H9 (cell line): Measurements from ENCODE around the gene DNAJC2. TPM values are rescaled to one million over a fixed set of nuclear protein-coding genes. Genes with fewer than 3 reads are reported as not detected.

Source experiments
- DNase-seq: peaks from one replicate; pipeline ENCODE4 v3.0.0-alpha.2; 2017
- H2AFZ ChIP-seq: one replicate; pipeline ENCODE4 v1.6.1; 2013; ENCODE audit warnings: mild to moderate bottlenecking, low read length, control low read depth, moderate library complexity
- H2AK5ac ChIP-seq: 2 replicates; pipeline ENCODE4 v1.6.1; 2013; ENCODE audit warnings: low read length, control low read depth, mixed read lengths; ENCODE audit not compliant: insufficient read length
- H2BK120ac ChIP-seq: one replicate; pipeline ENCODE4 v1.6.1; 2013; ENCODE audit warnings: low read depth, mild to moderate bottlenecking, low read length, control low read depth, inconsistent platforms; ENCODE audit not compliant: poor library complexity, severe bottlenecking
- H2BK12ac ChIP-seq: 2 replicates; pipeline ENCODE4 v1.6.1; 2013; ENCODE audit warnings: low read length, control low read depth, mixed read lengths, low read depth; ENCODE audit not compliant: insufficient read length
- H2BK15ac ChIP-seq: 2 replicates; pipeline ENCODE4 v1.6.1; 2013; ENCODE audit warnings: low read depth, low read length, control low read depth
- H2BK20ac ChIP-seq: one replicate; pipeline ENCODE4 v1.6.1; 2013; ENCODE audit warnings: low read depth, mild to moderate bottlenecking, low read length, control low read depth, inconsistent platforms; ENCODE audit not compliant: poor library complexity, severe bottlenecking
- H2BK5ac ChIP-seq: 2 replicates; pipeline ENCODE4 v1.6.1; 2013; ENCODE audit warnings: low read length, control low read depth, mixed read lengths; ENCODE audit not compliant: insufficient read length
- H3K14ac ChIP-seq: 2 replicates; pipeline ENCODE4 v1.6.1; 2013; ENCODE audit warnings: low read length, control low read depth; ENCODE audit not compliant: insufficient read depth
- H3K18ac ChIP-seq: 2 replicates; pipeline ENCODE4 v1.6.1; 2013; ENCODE audit warnings: low read depth, mild to moderate bottlenecking, mixed read lengths, low read length, control low read depth; ENCODE audit not compliant: insufficient read length
- H3K23ac ChIP-seq: 2 replicates; pipeline ENCODE4 v1.6.1; 2013; ENCODE audit warnings: low read length, control low read depth, mixed read lengths, low read depth; ENCODE audit not compliant: insufficient read length
- H3K23me2 ChIP-seq: 2 replicates; pipeline ENCODE4 v1.6.1; 2013; ENCODE audit warnings: low read depth, mild to moderate bottlenecking, mixed read lengths, low read length, control low read depth; ENCODE audit not compliant: insufficient read length, poor library complexity, severe bottlenecking
- H3K27ac ChIP-seq: 2 replicates; pipeline ENCODE4 v1.5.1; 2013; ENCODE audit warnings: low read length, control low read depth, mixed read lengths, low read depth; ENCODE audit not compliant: insufficient read length
- H3K27me3 ChIP-seq: 2 replicates; pipeline ENCODE4 v1.6.1; 2013; ENCODE audit warnings: low read length, control low read depth, inconsistent platforms; ENCODE audit not compliant: insufficient read depth
- H3K4ac ChIP-seq: 2 replicates; pipeline ENCODE4 v1.6.1; 2013; ENCODE audit warnings: low read depth, mild to moderate bottlenecking, control low read depth, inconsistent platforms, low read length, moderate library complexity
- H3K4me1 ChIP-seq: 2 replicates; pipeline ENCODE4 v1.6.1; 2013; ENCODE audit warnings: low read length, control low read depth, inconsistent platforms; ENCODE audit not compliant: insufficient read depth
- H3K4me2 ChIP-seq: 2 replicates; pipeline ENCODE4 v1.6.1; 2013; ENCODE audit warnings: low read length, control low read depth, mixed read lengths; ENCODE audit not compliant: insufficient read length, insufficient read depth
- H3K56ac ChIP-seq: 2 replicates; pipeline ENCODE4 v1.6.1; 2013; ENCODE audit warnings: low read depth, mild to moderate bottlenecking, mixed read lengths, low read length, control low read depth; ENCODE audit not compliant: insufficient read length
- H3K79me1 ChIP-seq: 2 replicates; pipeline ENCODE4 v1.6.1; 2013; ENCODE audit warnings: low read depth, mild to moderate bottlenecking, moderate library complexity, low read length, control low read depth, inconsistent platforms; ENCODE audit not compliant: insufficient read depth, poor library complexity, severe bottlenecking
- H3K79me2 ChIP-seq: 2 replicates; pipeline ENCODE4 v1.6.1; 2013; ENCODE audit warnings: low read length, control low read depth, inconsistent platforms; ENCODE audit not compliant: insufficient read depth
- H3K9ac ChIP-seq: 2 replicates; pipeline ENCODE4 v1.6.1; 2013; ENCODE audit warnings: low read length, control low read depth, mixed read lengths; ENCODE audit not compliant: insufficient read length; ENCODE audit errors: extremely low read depth
- H3K9me3 ChIP-seq: one replicate; pipeline ENCODE4 v1.6.1; 2013; ENCODE audit warnings: low read depth, low read length, inconsistent platforms; ENCODE audit not compliant: control insufficient read depth
- H3T11ph ChIP-seq: one replicate; pipeline ENCODE4 v1.6.1; 2013; ENCODE audit warnings: mild to moderate bottlenecking, low read length, control low read depth, inconsistent platforms
- H4K20me1 ChIP-seq: one replicate; pipeline ENCODE4 v1.6.1; 2013; ENCODE audit not compliant: control insufficient read depth, insufficient read length, insufficient read depth
- H4K5ac ChIP-seq: 2 replicates; pipeline ENCODE4 v1.6.1; 2013; ENCODE audit warnings: low read depth, mild to moderate bottlenecking, mixed read lengths, low read length, control low read depth; ENCODE audit not compliant: insufficient read length
- H4K8ac ChIP-seq: replicated peaks from 2 replicates; pipeline ENCODE4 v1.6.1; 2013; ENCODE audit warnings: low read length, control low read depth, mixed read lengths, low read depth; ENCODE audit not compliant: insufficient read length
- H4K91ac ChIP-seq: 2 replicates; pipeline ENCODE4 v1.6.1; 2013; ENCODE audit warnings: low read depth, mild to moderate bottlenecking, moderate library complexity, mixed read lengths, low read length, control low read depth; ENCODE audit not compliant: insufficient read length
- H3K27ac Mint-ChIP-seq, 3 experiments: 2 replicates in 2 of 3; 3 replicates in 1 of 3; pipeline ENCODE4 v1.8.0; 2020 to 2021; ENCODE audit warnings: mixed read lengths in 3 of 3, mild to moderate bottlenecking in 1 of 3, moderate library complexity in 1 of 3
- H3K27me3 Mint-ChIP-seq: 2 replicates; pipeline ENCODE4 v1.8.0; 2021; ENCODE audit warnings: low read depth, mild to moderate bottlenecking, moderate library complexity, mixed read lengths
- H3K36me3 Mint-ChIP-seq, 3 experiments: 2 replicates in 2 of 3; 3 replicates in 1 of 3; pipeline ENCODE4 v1.8.0; 2020 to 2021; ENCODE audit warnings: low read depth in 3 of 3, mixed read lengths in 3 of 3; ENCODE audit not compliant: insufficient read depth in 1 of 3
- H3K4me1 Mint-ChIP-seq, 2 experiments: 2 replicates each; pipeline ENCODE4 v1.8.0; 2020; ENCODE audit warnings: mixed read lengths in 2 of 2
- H3K4me3 Mint-ChIP-seq, 2 experiments: 2 replicates in 1 of 2; 3 replicates in 1 of 2; pipeline ENCODE4 v1.8.0; 2020 to 2021; ENCODE audit warnings: mild to moderate bottlenecking in 2 of 2, mixed read lengths in 2 of 2, moderate library complexity in 1 of 2
- H3K9me3 Mint-ChIP-seq, 2 experiments: 2 replicates in 1 of 2; 3 replicates in 1 of 2; pipeline ENCODE4 v1.8.0; 2020; ENCODE audit warnings: mild to moderate bottlenecking in 2 of 2, mixed read lengths in 2 of 2, moderate library complexity in 1 of 2
- CTCF ChIP-seq: fragments of 200-600 bp; sonication (generic); conservative IDR thresholded peaks from 3 replicates; pipeline ENCODE4 v1.8.0; 2021; ENCODE audit warnings: antibody characterized with exemption, mild to moderate bottlenecking
- WGBS: extraction: QIAGEN DNeasy Blood & Tissue Kit; methylation state at CpG from one replicate; pipeline ENCODE4 v1.1.7; 2013; ENCODE audit warnings: missing lambda C conversion rate, low lambda C conversion rate, mixed read lengths; ENCODE audit not compliant: insufficient read length; ENCODE audit errors: extremely low coverage; 5-methylcytosine and 5-hydroxymethylcytosine counted together
- total RNA-seq: library from RNA; stranded (reverse); gene quantifications from 2 replicates; pipeline ENCODE4 v1.2.1, GENCODE V29; 2021

The DNAJC2 gene
- total RNA-seq, 1 experiment from 2014 or later: 57.9 TPM

- TF ChIP-seq CTCF: no peak
- Histone ChIP-seq H3K23ac (no peak overlapping the region), H3K79me1 (no peaks in the 10 kb centered on the region), H2BK12ac (no peak overlapping the region), H2BK5ac (no peak overlapping the region), H4K91ac (no peak overlapping the region), H2AK5ac (no peak overlapping the region), H3K23me2 (no peaks in the 10 kb centered on the region), H3K18ac (no peak overlapping the region), H3K79me2 (no peaks in the 10 kb centered on the region), H3K4ac (no peak overlapping the region), H4K5ac (no peak overlapping the region), H2AFZ (no peak overlapping the region), H4K8ac (no peak overlapping the region), H3K9me3 (no peaks in the 10 kb centered on the region), H4K20me1 (no peaks in the 10 kb centered on the region), H3K56ac (no peak overlapping the region), H3K14ac (no peak overlapping the region), H3K27ac (no peak overlapping the region), H2BK20ac (no peak overlapping the region), H2BK15ac (no peak overlapping the region), H3K4me1 (no peaks in the 10 kb centered on the region), H2BK120ac (no peak overlapping the region), H3K27me3 (no peaks in the 10 kb centered on the region), H3K4me2 (no peak overlapping the region), H3T11ph (no peak overlapping the region), H3K9ac (no peak overlapping the region)
- Mint-ChIP-seq H3K27ac (no peak overlapping the region), H3K36me3 (no peaks in the 10 kb centered on the region), H3K9me3 (no peaks in the 10 kb centered on the region), H3K4me3 (no peak overlapping the region), H3K27me3 (peaks cover 2% of the 10 kb centered on the region; the same call in 1 of the 2 replicates), H3K4me1 (no peaks in the 10 kb centered on the region)
- no CpG with 5 or more reads among the region's 5 CpGs for WGBS
- no peak for DNase-seq
Measured at GRCh38 chr7:103391150-103391549, 46.6 kb upstream of the DNAJC2 start.
